ENCODE results near the gene TIGD1. TPM values are rescaled to one million over a fixed set of nuclear protein-coding genes. Genes with fewer than 3 reads are reported as not detected.
A peak's percentile ranks its signal among the peaks of the same experiment; 100 is the strongest.

TIGD1 gene
- total RNA-seq, 1 donor from 2014 or later, result 14.6 TPM

- peak overlapping the region; percentile 71 for H3K4me3 Mint-ChIP-seq
These were observed 27.0 kb downstream of the TIGD1 start for GRCh38 chr2:232523402-232523681.

GRCh38 chr2:232522623-232523401 lies 27.5 kb downstream of the TIGD1 start:
- Histone ChIP-seq H3K4me1 (peaks cover 20% of the 10 kb centered on the region), H3K9ac (no peak overlapping the region), H3K27ac (no peak overlapping the region), H2AFZ (replicated peaks) (no peak overlapping the region), H3K36me3 (no peaks in the 10 kb centered on the region), H3K4me3 (peak overlapping the region; percentile 36), H3F3A (ENCODE audit: low read depth) (peaks cover 2% of the 10 kb centered on the region), H3K9me3 (ENCODE audit: low read depth) (no peaks in the 10 kb centered on the region), H3K27me3 (peaks cover 67% of the 10 kb centered on the region), H3K4me2 (peak overlapping the region; percentile 93), H3K79me2 (ENCODE audit: low read depth) (no peaks in the 10 kb centered on the region), H4K20me1 (ENCODE audit: low read depth) (peaks cover 19% of the 10 kb centered on the region)
- no peak overlapping the region for H3K27ac Mint-ChIP-seq
- DNase-seq (ENCODE audit: low spot score), result no peak
- H3K4me3 Mint-ChIP-seq, result peak overlapping the region; percentile 71
- no peaks in the 10 kb centered on the region for H3K9me3 Mint-ChIP-seq
- peaks cover 41% of the 10 kb centered on the region for H3K27me3 Mint-ChIP-seq (ENCODE audit: insufficient read depth, low read depth)
- no peaks in the 10 kb centered on the region for H3K36me3 Mint-ChIP-seq
- peaks cover 16% of the 10 kb centered on the region for H3K4me1 Mint-ChIP-seq
- no peak for TF ChIP-seq EZH2 (IDR thresholded peaks at IDR 0.05)
- peak; percentile 81 for TF ChIP-seq EZH2phosphoT487 (IDR thresholded peaks at IDR 0.05)

More at GRCh38 chr2:232523402-232523681, 27.0 kb downstream of the TIGD1 start:
- no peaks in the 10 kb centered on the region for H3K36me3 ChIP-seq
- no peaks in the 10 kb centered on the region for H3K9me3 ChIP-seq (ENCODE audit: low read depth)
- H3K27me3 Mint-ChIP-seq (ENCODE audit: insufficient read depth, low read depth), result peaks cover 39% of the 10 kb centered on the region
- no peak overlapping the region for H3K9ac ChIP-seq
- peak overlapping the region; percentile 94 for H2AFZ ChIP-seq (replicated peaks)
- no peaks in the 10 kb centered on the region for H3K79me2 ChIP-seq (ENCODE audit: low read depth)
- TF ChIP-seq EZH2 (IDR thresholded peaks at IDR 0.05), result no peak
- TF ChIP-seq CTCF (IDR thresholded peaks at IDR 0.05), result no peak
- TF ChIP-seq EZH2phosphoT487 (IDR thresholded peaks at IDR 0.05), result no peak
- H4K20me1 ChIP-seq (ENCODE audit: low read depth), result peaks cover 19% of the 10 kb centered on the region
- peaks cover 15% of the 10 kb centered on the region for H3K4me1 Mint-ChIP-seq
- H3K9me3 Mint-ChIP-seq, result no peaks in the 10 kb centered on the region
- H3K27ac ChIP-seq, result no peak overlapping the region
- H3K36me3 Mint-ChIP-seq, result no peaks in the 10 kb centered on the region
- H3K27ac Mint-ChIP-seq, result no peak overlapping the region
- peak overlapping the region; percentile 93 for H3K4me2 ChIP-seq
- H3K4me3 ChIP-seq, result peak overlapping the region; percentile 56
- peaks cover 69% of the 10 kb centered on the region for H3K27me3 ChIP-seq
- H3K4me1 ChIP-seq, result peaks cover 20% of the 10 kb centered on the region
- H3F3A ChIP-seq (ENCODE audit: low read depth), result peaks cover 2% of the 10 kb centered on the region
- DNase-seq (ENCODE audit: low spot score), result no peak

- no peaks in the 10 kb centered on the region for H3K36me3 Mint-ChIP-seq
- DNase-seq (ENCODE audit: low spot score), result peak; percentile 77
- H3K4me3 ChIP-seq, result peak overlapping the region; percentile 36
- H3K27ac ChIP-seq, result no peak overlapping the region
- peaks cover 2% of the 10 kb centered on the region for H3F3A ChIP-seq (ENCODE audit: low read depth)
- H3K9me3 ChIP-seq (ENCODE audit: low read depth), result no peaks in the 10 kb centered on the region
- peaks cover 16% of the 10 kb centered on the region for H3K4me1 Mint-ChIP-seq
- no peaks in the 10 kb centered on the region for H3K36me3 ChIP-seq
- peaks cover 65% of the 10 kb centered on the region for H3K27me3 ChIP-seq
- H2AFZ ChIP-seq (replicated peaks), result no peak overlapping the region
- H3K9ac ChIP-seq, result no peak overlapping the region
- peak; percentile 12 for TF ChIP-seq EZH2 (IDR thresholded peaks at IDR 0.05)
- TF ChIP-seq EZH2phosphoT487 (IDR thresholded peaks at IDR 0.05), result no peak
- TF ChIP-seq CTCF (IDR thresholded peaks at IDR 0.05), result peak; percentile 88
- H3K27me3 Mint-ChIP-seq (ENCODE audit: insufficient read depth, low read depth), result peaks cover 41% of the 10 kb centered on the region
- peak overlapping the region; percentile 79 for H3K4me2 ChIP-seq
- H3K27ac Mint-ChIP-seq, result no peak overlapping the region
- no peaks in the 10 kb centered on the region for H3K9me3 Mint-ChIP-seq
- no peaks in the 10 kb centered on the region for H3K79me2 ChIP-seq (ENCODE audit: low read depth)
- peaks cover 19% of the 10 kb centered on the region for H4K20me1 ChIP-seq (ENCODE audit: low read depth)
- peaks cover 20% of the 10 kb centered on the region for H3K4me1 ChIP-seq
- no peak overlapping the region for H3K4me3 Mint-ChIP-seq
These were observed 28.3 kb downstream of the TIGD1 start for GRCh38 chr2:232521959-232522622.

DNA sequence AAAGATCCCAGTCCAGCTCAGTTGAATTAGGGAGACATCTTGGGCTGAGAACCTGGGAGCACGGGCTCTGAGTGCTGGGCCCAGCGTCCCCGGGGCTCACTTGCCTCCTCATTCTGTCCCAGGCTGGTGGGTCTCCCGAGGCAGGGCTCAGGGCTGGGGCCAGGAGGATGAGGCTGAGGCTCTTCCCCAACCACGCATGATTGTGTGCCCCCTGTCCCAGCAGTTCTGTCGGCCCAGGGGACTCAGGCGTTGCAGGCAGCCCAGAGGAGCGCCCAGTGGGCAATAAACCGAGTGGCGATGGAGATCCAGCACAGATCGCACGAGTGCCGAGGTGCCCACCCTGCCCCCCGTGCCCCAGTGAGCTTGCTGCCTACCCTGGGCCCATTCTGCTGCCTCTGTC lies 29.3 kb downstream of the TIGD1 start:
- H3K27me3 ChIP-seq, result peaks cover 68% of the 10 kb centered on the region
- Mint-ChIP-seq H3K27ac (no peak overlapping the region), H3K4me1 (peaks cover 16% of the 10 kb centered on the region)

More for the DNA sequence above, 29.3 kb downstream of the TIGD1 start:
- Histone ChIP-seq H4K20me1 (ENCODE audit: low read depth) (peaks cover 19% of the 10 kb centered on the region), H3K9ac (no peak overlapping the region), H3F3A (ENCODE audit: low read depth) (no peaks in the 10 kb centered on the region), H2AFZ (replicated peaks) (no peak overlapping the region), H3K4me2 (no peak overlapping the region), H3K79me2 (ENCODE audit: low read depth) (no peaks in the 10 kb centered on the region), H3K36me3 (no peaks in the 10 kb centered on the region), H3K27ac (no peak overlapping the region), H3K4me1 (peaks cover 17% of the 10 kb centered on the region), H3K9me3 (ENCODE audit: low read depth) (no peaks in the 10 kb centered on the region), H3K4me3 (no peak overlapping the region)
- TF ChIP-seq EZH2phosphoT487 (IDR thresholded peaks at IDR 0.05) (no peak), EZH2 (IDR thresholded peaks at IDR 0.05) (no peak), CTCF (IDR thresholded peaks at IDR 0.05) (no peak)
- peaks cover 40% of the 10 kb centered on the region for H3K27me3 Mint-ChIP-seq (ENCODE audit: insufficient read depth, low read depth)
- H3K9me3 Mint-ChIP-seq, result no peaks in the 10 kb centered on the region
- H3K36me3 Mint-ChIP-seq, result no peaks in the 10 kb centered on the region
- H3K4me3 Mint-ChIP-seq, result no peak overlapping the region
- DNase-seq (ENCODE audit: low spot score), result no peak
